OCI-LY1 (cell line): ENCODE data around the gene TBC1D4.

Experiments
- H2AFZ ChIP-seq: fragments of 200-600 bp; sonication (generic), shearing (Covaris generic); 2 replicates; pipeline ENCODE4 v1.6.0; 2014; ENCODE audit warnings: antibody characterized with exemption, mild to moderate bottlenecking, low read length
- H3F3A ChIP-seq: fragments of 200-600 bp; sonication (generic), shearing (Covaris generic); 2 replicates; pipeline ENCODE4 v1.6.0; 2014; ENCODE audit warnings: mild to moderate bottlenecking, antibody characterized with exemption, low read length, moderate library complexity; ENCODE audit not compliant: insufficient read depth
- H3K27ac ChIP-seq: fragments of 200-600 bp; sonication (generic); 2 replicates; pipeline ENCODE4 v1.5.1; 2014; ENCODE audit warnings: low read length, mixed run types, mild to moderate bottlenecking, low read depth; ENCODE audit not compliant: poor library complexity, severe bottlenecking
- H3K27me3 ChIP-seq: fragments of 200-600 bp; sonication (generic); 2 replicates; pipeline ENCODE4 v1.6.0; 2014; ENCODE audit warnings: antibody characterized with exemption, mild to moderate bottlenecking, low read length, moderate library complexity; ENCODE audit not compliant: insufficient read depth
- H3K36me3 ChIP-seq: fragments of 200-600 bp; sonication (generic); 2 replicates; pipeline ENCODE4 v1.6.1; 2014; ENCODE audit warnings: mild to moderate bottlenecking, antibody characterized with exemption, low read length, moderate library complexity, mixed read lengths; ENCODE audit not compliant: insufficient read depth
- H3K4me1 ChIP-seq: fragments of 200-600 bp; sonication (generic); 2 replicates; pipeline ENCODE4 v1.5.1; 2014; ENCODE audit warnings: mild to moderate bottlenecking, low read length, moderate library complexity; ENCODE audit not compliant: insufficient read depth, severe bottlenecking
- H3K4me2 ChIP-seq: fragments of 200-600 bp; sonication (generic), shearing (Covaris generic); 2 replicates; pipeline ENCODE4 v1.6.1; 2014; ENCODE audit warnings: low read length
- H3K4me3 ChIP-seq: fragments of 200-600 bp; sonication (generic); 2 replicates; pipeline ENCODE4 v1.5.1; 2014; ENCODE audit warnings: low read length, low read depth, mild to moderate bottlenecking, mixed read lengths; ENCODE audit not compliant: poor library complexity, severe bottlenecking
- H3K79me2 ChIP-seq: fragments of 200-600 bp; shearing (Covaris generic); 2 replicates; pipeline ENCODE4 v1.6.1; 2016; ENCODE audit warnings: mixed run types, low read length, mixed read lengths; ENCODE audit not compliant: insufficient read depth
- H3K9ac ChIP-seq: fragments of 200-600 bp; sonication (generic), shearing (Covaris generic); 2 replicates; pipeline ENCODE4 v1.6.1; 2014; ENCODE audit warnings: mild to moderate bottlenecking, low read length, mixed read lengths
- H3K9me2 ChIP-seq: fragments of 200-600 bp; sonication (generic), shearing (Covaris generic); 2 replicates; pipeline ENCODE4 v1.6.1; 2014; ENCODE audit warnings: low read depth, mild to moderate bottlenecking, low read length, mixed read lengths
- H3K9me3 ChIP-seq: fragments of 200-600 bp; shearing (Covaris generic); 2 replicates; pipeline ENCODE4 v1.6.1; 2014; ENCODE audit warnings: low read length, mixed read lengths
- H4K20me1 ChIP-seq: fragments of 200-600 bp; sonication (generic), shearing (Covaris generic); 2 replicates; pipeline ENCODE4 v1.6.0; 2016; ENCODE audit warnings: mild to moderate bottlenecking, low read length; ENCODE audit not compliant: insufficient read depth
- CTCF ChIP-seq: fragments of 200-600 bp; sonication (generic), shearing (Covaris generic); IDR thresholded peaks from 2 replicates; pipeline ENCODE4 v1.5.1; 2017; ENCODE audit warnings: mild to moderate bottlenecking, antibody characterized with exemption, low read length, moderate library complexity, mixed read lengths
- EZH2 ChIP-seq: fragments of 200-600 bp; sonication (generic), shearing (Covaris generic); IDR thresholded peaks from 2 replicates; pipeline ENCODE4 v1.8.0; 2017; ENCODE audit warnings: borderline replicate concordance, mixed run types, mild to moderate bottlenecking, antibody characterized with exemption, low read length, moderate library complexity, mixed read lengths

Gene TBC1D4

GRCh38 chr13:75495938-75496337 is 14.0 kb upstream of the TBC1D4 start:
- H3K4me3 ChIP-seq, result no peak overlapping the region
- no peaks in the 10 kb centered on the region for H4K20me1 ChIP-seq
- no peaks in the 10 kb centered on the region for H3K4me1 ChIP-seq
- H2AFZ ChIP-seq, result no peak overlapping the region
- no peak overlapping the region for H3K4me2 ChIP-seq
- H3F3A ChIP-seq, result no peaks in the 10 kb centered on the region
- H3K9ac ChIP-seq, result no peak overlapping the region
- no peaks in the 10 kb centered on the region for H3K27me3 ChIP-seq
- TF ChIP-seq CTCF (no peak), EZH2 (no peak)
- no peaks in the 10 kb centered on the region for H3K79me2 ChIP-seq
- H3K27ac ChIP-seq, result no peak overlapping the region
- H3K36me3 ChIP-seq, result no peaks in the 10 kb centered on the region
- H3K9me2 ChIP-seq, result no peaks in the 10 kb centered on the region
- no peaks in the 10 kb centered on the region for H3K9me3 ChIP-seq

- Histone ChIP-seq H3K36me3 (no peaks in the 10 kb centered on the region), H3K4me3 (no peak overlapping the region), H3K27ac (no peak overlapping the region), H3K9me2 (no peaks in the 10 kb centered on the region), H3K27me3 (no peaks in the 10 kb centered on the region), H4K20me1 (no peaks in the 10 kb centered on the region), H3K4me1 (no peaks in the 10 kb centered on the region), H3K4me2 (no peak overlapping the region), H3F3A (no peaks in the 10 kb centered on the region), H2AFZ (no peak overlapping the region), H3K9ac (no peak overlapping the region), H3K9me3 (no peaks in the 10 kb centered on the region), H3K79me2 (no peaks in the 10 kb centered on the region)
- no peak for TF ChIP-seq EZH2
These were observed 12.5 kb upstream of the TBC1D4 start for GRCh38 chr13:75494491-75494890.

GRCh38 chr13:75493156-75493555 is 11.2 kb upstream of the TBC1D4 start:
- H3K9ac ChIP-seq, result no peak overlapping the region
- no peaks in the 10 kb centered on the region for H3K36me3 ChIP-seq
- H2AFZ ChIP-seq, result no peak overlapping the region
- no peaks in the 10 kb centered on the region for H3K4me1 ChIP-seq
- H4K20me1 ChIP-seq, result no peaks in the 10 kb centered on the region
- no peaks in the 10 kb centered on the region for H3K79me2 ChIP-seq
- H3K27me3 ChIP-seq, result no peaks in the 10 kb centered on the region
- no peaks in the 10 kb centered on the region for H3K9me3 ChIP-seq
- no peak overlapping the region for H3K4me3 ChIP-seq
- H3F3A ChIP-seq, result no peaks in the 10 kb centered on the region
- no peak overlapping the region for H3K27ac ChIP-seq
- H3K4me2 ChIP-seq, result no peak overlapping the region
- no peaks in the 10 kb centered on the region for H3K9me2 ChIP-seq
- no peak for TF ChIP-seq EZH2
- TF ChIP-seq CTCF, result no peak

GRCh38 chr13:75492389-75492788 is 10.4 kb upstream of the TBC1D4 start:
- no peak overlapping the region for H3K9ac ChIP-seq
- no peak overlapping the region for H3K4me3 ChIP-seq
- TF ChIP-seq EZH2 (no peak), CTCF (no peak)
- H3K79me2 ChIP-seq, result no peaks in the 10 kb centered on the region
- no peaks in the 10 kb centered on the region for H3K4me1 ChIP-seq
- H2AFZ ChIP-seq, result no peak overlapping the region
- H3K36me3 ChIP-seq, result no peaks in the 10 kb centered on the region
- H4K20me1 ChIP-seq, result no peaks in the 10 kb centered on the region
- no peak overlapping the region for H3K4me2 ChIP-seq
- no peaks in the 10 kb centered on the region for H3F3A ChIP-seq
- no peaks in the 10 kb centered on the region for H3K27me3 ChIP-seq
- H3K9me2 ChIP-seq, result no peaks in the 10 kb centered on the region
- no peak overlapping the region for H3K27ac ChIP-seq
- H3K9me3 ChIP-seq, result no peaks in the 10 kb centered on the region
